Vagina (tissue), 2 donors: ENCODE data around the gene INPP4B.

Experiments
- CTCF ChIP-seq, 3 experiments: fragments of 450-650 bp in 2 of 3; fragments of 200-600 bp in 1 of 3; sonication (generic) in 1 of 3; IDR thresholded peaks; one replicate each; pipeline ENCODE4 v1.5.1; 2017 to 2019; ENCODE audit warnings: antibody characterized with exemption in 3 of 3, mild to moderate bottlenecking in 2 of 3, moderate library complexity in 2 of 3
- POLR2A ChIP-seq, 2 donors: fragments of 450-650 bp; IDR thresholded peaks; one replicate each; pipeline ENCODE4 v1.6.1; 2017; ENCODE audit warnings: antibody characterized with exemption in 2 of 2, mild to moderate bottlenecking in 2 of 2, moderate library complexity in 2 of 2

GRCh38 chr4:142161086-142161485 is 685.0 kb downstream of the INPP4B start:
- no peak for TF ChIP-seq CTCF (IDR thresholded peaks at IDR 0.05)
- no peak for TF ChIP-seq POLR2A (IDR thresholded peaks at IDR 0.05)
